GM12873 (cell line): ENCODE data around the gene HAUS7.

ENCODE experiments used
- CTCF ChIP-seq: IDR thresholded peaks from 2 replicates; pipeline ENCODE4 v1.5.1; 2012; ENCODE audit warnings: low read depth, mild to moderate bottlenecking, moderate library complexity, low read length, control low read depth; ENCODE audit not compliant: insufficient read depth; ENCODE audit errors: missing control alignments

The HAUS7 gene

GRCh38 chrX:153445856-153446635 lies 24.3 kb downstream of the HAUS7 start, which contains the start of gene TREX2:
Gene TREX2, minus strand, starts transcription at chrX:153446056. Its CDS starts 626 bp downstream, at chrX:153445430.
- TF ChIP-seq CTCF = no peak

GRCh38 chrX:153445106-153445855 lies 25.1 kb downstream of the HAUS7 start:
- no peak for TF ChIP-seq CTCF

- TF ChIP-seq CTCF = no peak
Observed at GRCh38 chrX:153444333-153445011, 25.9 kb downstream of the HAUS7 start.

GRCh38 chrX:153443476-153444332 lies 26.7 kb downstream of the HAUS7 start:
- no peak for TF ChIP-seq CTCF

- no peak for TF ChIP-seq CTCF
Observed at GRCh38 chrX:153442463-153442862, 27.9 kb downstream of the HAUS7 start.

- TF ChIP-seq CTCF = no peak
Observed at GRCh38 chrX:153441981-153442380, 28.4 kb downstream of the HAUS7 start.

GRCh38 chrX:153441296-153441695 lies 29.1 kb downstream of the HAUS7 start:
- no peak for TF ChIP-seq CTCF
